RWPE2 (cell line): ENCODE data around the gene CARD18.

Source experiments
- ATAC-seq: fragments of 200-7000 bp; cut with Tn5 transposase; 3 replicates; pipeline ENCODE4 v1.9.1; 2021; ENCODE audit warnings: low read depth
- DNase-seq: peaks from one replicate; pipeline ENCODE4 v3.0.0-alpha.2; 2020; ENCODE audit warnings: low spot score
- H3K27ac ChIP-seq: fragments of 450-650 bp; 2 replicates; pipeline ENCODE4 v1.5.1; 2017; ENCODE audit warnings: mild to moderate bottlenecking; ENCODE audit not compliant: poor library complexity, severe bottlenecking
- H3K27me3 ChIP-seq: fragments of 250-450 bp; sonication (Bioruptor Pico); 2 replicates; pipeline ENCODE4 v1.5.1; 2021; ENCODE audit warnings: mild to moderate bottlenecking, moderate library complexity; ENCODE audit not compliant: insufficient read depth, poor library complexity, severe bottlenecking
- H3K36me3 ChIP-seq: fragments of 250-450 bp; sonication (Bioruptor Pico); 2 replicates; pipeline ENCODE4 v1.5.1; 2020; ENCODE audit warnings: low read depth, mild to moderate bottlenecking, moderate library complexity
- H3K4me1 ChIP-seq: fragments of 250-450 bp; sonication (Bioruptor Pico); 2 replicates; pipeline ENCODE4 v1.5.1; 2021; ENCODE audit warnings: mild to moderate bottlenecking, moderate library complexity; ENCODE audit not compliant: insufficient read depth, poor library complexity, severe bottlenecking
- H3K4me3 ChIP-seq: fragments of 250-450 bp; sonication (Bioruptor Pico); 2 replicates; pipeline ENCODE4 v1.5.1; 2021; ENCODE audit warnings: mild to moderate bottlenecking, moderate library complexity; ENCODE audit not compliant: severe bottlenecking
- H3K9me3 ChIP-seq: fragments of 250-450 bp; sonication (Bioruptor Pico); 2 replicates; pipeline ENCODE4 v1.5.1; 2021; ENCODE audit warnings: mild to moderate bottlenecking, moderate library complexity; ENCODE audit not compliant: severe bottlenecking
- CTCF ChIP-seq: fragments of 450-650 bp; IDR thresholded peaks from one replicate; pipeline ENCODE4 v1.5.1; 2017; ENCODE audit warnings: mild to moderate bottlenecking, moderate library complexity; ENCODE audit not compliant: poor library complexity, severe bottlenecking

Gene CARD18

GRCh38 chr11:105162506-105162905, 22.9 kb upstream of the CARD18 start:
- no peak overlapping the region for H3K4me3 ChIP-seq
- no peak overlapping the region for H3K27ac ChIP-seq
- no peaks in the 10 kb centered on the region; the same call in 1 of the 2 replicates for H3K36me3 ChIP-seq
- no peak for TF ChIP-seq CTCF
- H3K9me3 ChIP-seq, result no peaks in the 10 kb centered on the region
- DNase-seq (no peak), ATAC-seq (no peak)
- H3K27me3 ChIP-seq, result no peaks in the 10 kb centered on the region
- H3K4me1 ChIP-seq, result no peaks in the 10 kb centered on the region

GRCh38 chr11:105158436-105158835, 18.9 kb upstream of the CARD18 start:
- no peaks in the 10 kb centered on the region for H3K27me3 ChIP-seq
- H3K9me3 ChIP-seq, result no peaks in the 10 kb centered on the region
- no peak for DNase-seq
- no peak overlapping the region for H3K4me3 ChIP-seq
- H3K4me1 ChIP-seq, result no peaks in the 10 kb centered on the region
- H3K27ac ChIP-seq, result no peak overlapping the region
- ATAC-seq, result no peak
- no peak for TF ChIP-seq CTCF
- H3K36me3 ChIP-seq, result no peaks in the 10 kb centered on the region

- no peak for TF ChIP-seq CTCF
- Histone ChIP-seq H3K36me3 (no peaks in the 10 kb centered on the region), H3K27me3 (no peaks in the 10 kb centered on the region), H3K4me1 (peaks cover 8% of the 10 kb centered on the region), H3K4me3 (no peak overlapping the region), H3K27ac (no peak overlapping the region), H3K9me3 (no peaks in the 10 kb centered on the region)
- ATAC-seq (no peak), DNase-seq (no peak)
Observed at GRCh38 chr11:105156720-105157119, 17.2 kb upstream of the CARD18 start.

GRCh38 chr11:105156231-105156630, 16.7 kb upstream of the CARD18 start:
- Histone ChIP-seq H3K36me3 (no peaks in the 10 kb centered on the region), H3K27ac (no peak overlapping the region), H3K27me3 (no peaks in the 10 kb centered on the region), H3K4me1 (peaks cover 8% of the 10 kb centered on the region), H3K4me3 (no peak overlapping the region), H3K9me3 (no peaks in the 10 kb centered on the region)
- no peak for ATAC-seq
- DNase-seq, result no peak
- no peak for TF ChIP-seq CTCF

- H3K27me3 ChIP-seq, result no peaks in the 10 kb centered on the region
- peaks cover 8% of the 10 kb centered on the region for H3K4me1 ChIP-seq
- no peak overlapping the region for H3K4me3 ChIP-seq
- H3K36me3 ChIP-seq, result no peaks in the 10 kb centered on the region
- no peak overlapping the region for H3K27ac ChIP-seq
- no peak for DNase-seq
- no peaks in the 10 kb centered on the region for H3K9me3 ChIP-seq
- no peak for TF ChIP-seq CTCF
- ATAC-seq, result no peak
Observed at GRCh38 chr11:105155679-105156078, 16.1 kb upstream of the CARD18 start.
